MM.1S (cell line): Measurements from ENCODE around the gene ZHX3.

ENCODE experiments used
- DNase-seq: peaks from one replicate; pipeline ENCODE4 v3.0.0-alpha.2; 2015
- H2AFZ ChIP-seq: fragments of 300-600 bp; sonication (generic); 2 replicates; pipeline ENCODE4 v1.6.0; 2016; ENCODE audit warnings: antibody characterized with exemption, low read length
- H3F3A ChIP-seq: fragments of 300-600 bp; sonication (generic); 2 replicates; pipeline ENCODE4 v1.6.1; 2016; ENCODE audit warnings: mild to moderate bottlenecking, antibody characterized with exemption, low read length, moderate library complexity, mixed read lengths; ENCODE audit not compliant: insufficient read depth
- H3K27ac ChIP-seq: fragments of 300-600 bp; sonication (generic); 2 replicates; pipeline ENCODE4 v1.5.1; 2016; ENCODE audit warnings: mild to moderate bottlenecking, low read length
- H3K27me3 ChIP-seq: fragments of 300-600 bp; sonication (generic); replicated peaks from 2 replicates; pipeline ENCODE4 v1.6.0; 2016; ENCODE audit warnings: low read length; ENCODE audit not compliant: insufficient read depth
- H3K36me3 ChIP-seq: fragments of 300-600 bp; sonication (generic); replicated peaks from 2 replicates; pipeline ENCODE4 v1.6.1; 2016; ENCODE audit warnings: mild to moderate bottlenecking, low read length, mixed read lengths; ENCODE audit not compliant: insufficient read depth
- H3K4me1 ChIP-seq: fragments of 300-600 bp; sonication (generic); 2 replicates; pipeline ENCODE4 v1.6.1; 2016; ENCODE audit warnings: low read length, mixed read lengths
- H3K4me2 ChIP-seq: fragments of 300-600 bp; sonication (generic); 2 replicates; pipeline ENCODE4 v1.6.0; 2016; ENCODE audit warnings: low read depth, low read length
- H3K4me3 ChIP-seq: fragments of 300-600 bp; sonication (generic); 2 replicates; pipeline ENCODE4 v1.5.1; 2016; ENCODE audit warnings: low read length, mixed read lengths
- H3K79me2 ChIP-seq: fragments of 300-600 bp; sonication (generic); 2 replicates; pipeline ENCODE4 v1.6.1; 2016; ENCODE audit warnings: mixed run types, low read length, mixed read lengths
- H3K9ac ChIP-seq: fragments of 300-600 bp; sonication (generic); 2 replicates; pipeline ENCODE4 v1.6.1; 2016; ENCODE audit warnings: low read length, mixed read lengths
- H3K9me2 ChIP-seq: fragments of 300-600 bp; sonication (generic); replicated peaks from 2 replicates; pipeline ENCODE4 v1.6.1; 2016; ENCODE audit warnings: mild to moderate bottlenecking, low read length, mixed read lengths; ENCODE audit not compliant: insufficient read depth
- H3K9me3 ChIP-seq: fragments of 300-600 bp; sonication (generic); replicated peaks from 2 replicates; pipeline ENCODE4 v1.6.1; 2016; ENCODE audit warnings: mild to moderate bottlenecking, low read length, mixed read lengths; ENCODE audit not compliant: insufficient read depth
- H4K20me1 ChIP-seq: fragments of 300-600 bp; sonication (generic); 2 replicates; pipeline ENCODE4 v1.6.1; 2016; ENCODE audit warnings: mild to moderate bottlenecking, low read length, moderate library complexity, mixed read lengths; ENCODE audit not compliant: insufficient read depth
- CTCF ChIP-seq: fragments of 300-600 bp; sonication (generic); IDR thresholded peaks from 2 replicates; pipeline ENCODE4 v1.5.1; 2016; ENCODE audit warnings: antibody characterized with exemption, low read length, mixed read lengths
- EZH2 ChIP-seq: fragments of 300-600 bp; sonication (generic); optimal IDR thresholded peaks from 2 replicates; pipeline ENCODE3; 2017; ENCODE audit warnings: low read depth, mild to moderate bottlenecking, antibody characterized with exemption, low read length, mixed read lengths
- EZH2phosphoT487 ChIP-seq: fragments of 300-600 bp; sonication (generic); IDR thresholded peaks from 2 replicates; pipeline ENCODE4 v1.6.1; 2018; ENCODE audit warnings: antibody characterized with exemption, low read length

The ZHX3 gene

GRCh38 chr20:41169162-41169690 is 148.3 kb downstream of the ZHX3 start:
- H3K4me1 ChIP-seq = peaks cover 23% of the 10 kb centered on the region
- H3K4me2 ChIP-seq = no peak overlapping the region
- TF ChIP-seq CTCF = no peak
- TF ChIP-seq EZH2 = no peak
- no peaks in the 10 kb centered on the region for H3K9me2 ChIP-seq
- H2AFZ ChIP-seq = no peak overlapping the region
- H3K9ac ChIP-seq = no peak overlapping the region
- H3K27me3 ChIP-seq = no peaks in the 10 kb centered on the region
- peaks cover 10% of the 10 kb centered on the region; the same call in 1 of the 2 replicates for H4K20me1 ChIP-seq
- H3K9me3 ChIP-seq = no peaks in the 10 kb centered on the region
- peaks cover 8% of the 10 kb centered on the region; the same call in 1 of the 2 replicates for H3F3A ChIP-seq
- no peak for DNase-seq
- peaks cover 11% of the 10 kb centered on the region; the same call in 1 of the 2 replicates for H3K36me3 ChIP-seq
- no peaks in the 10 kb centered on the region for H3K79me2 ChIP-seq
- H3K27ac ChIP-seq = no peak overlapping the region
- H3K4me3 ChIP-seq = no peak overlapping the region

GRCh38 chr20:41168281-41169161 is 149.0 kb downstream of the ZHX3 start:
- H3K9me3 ChIP-seq = no peaks in the 10 kb centered on the region
- TF ChIP-seq CTCF (no peak), EZH2 (no peak), EZH2phosphoT487 (no peak)
- DNase-seq = no peak
- peaks cover 23% of the 10 kb centered on the region for H3K4me1 ChIP-seq
- no peaks in the 10 kb centered on the region for H3K79me2 ChIP-seq
- no peak overlapping the region for H3K4me3 ChIP-seq
- no peak overlapping the region for H3K4me2 ChIP-seq
- H2AFZ ChIP-seq = no peak overlapping the region
- H3K27me3 ChIP-seq = no peaks in the 10 kb centered on the region
- peaks cover 8% of the 10 kb centered on the region; the same call in 1 of the 2 replicates for H3F3A ChIP-seq
- no peak overlapping the region for H3K27ac ChIP-seq
- H3K36me3 ChIP-seq = peaks cover 4% of the 10 kb centered on the region; the same call in 1 of the 2 replicates
- H4K20me1 ChIP-seq = peaks cover 10% of the 10 kb centered on the region; the same call in 1 of the 2 replicates
- H3K9ac ChIP-seq = no peak overlapping the region
- H3K9me2 ChIP-seq = no peaks in the 10 kb centered on the region

GRCh38 chr20:41167481-41168253 is 149.9 kb downstream of the ZHX3 start:
- H3K9ac ChIP-seq = no peak overlapping the region
- H2AFZ ChIP-seq = no peak overlapping the region
- peaks cover 5% of the 10 kb centered on the region; the same call in 1 of the 2 replicates for H3F3A ChIP-seq
- peak overlapping the region; percentile 13; the same call in 1 of the 2 replicates for H3K4me2 ChIP-seq
- H3K4me1 ChIP-seq = peaks cover 23% of the 10 kb centered on the region
- peak; percentile 71 for DNase-seq
- peaks cover 3% of the 10 kb centered on the region; the same call in 1 of the 2 replicates for H3K36me3 ChIP-seq
- H3K27ac ChIP-seq = no peak overlapping the region
- no peak for TF ChIP-seq CTCF
- TF ChIP-seq EZH2 = no peak
- TF ChIP-seq EZH2phosphoT487 = no peak
- no peaks in the 10 kb centered on the region for H3K9me3 ChIP-seq
- peaks cover 10% of the 10 kb centered on the region; the same call in 1 of the 2 replicates for H4K20me1 ChIP-seq
- H3K4me3 ChIP-seq = no peak overlapping the region
- no peaks in the 10 kb centered on the region for H3K79me2 ChIP-seq
- no peaks in the 10 kb centered on the region for H3K27me3 ChIP-seq
- H3K9me2 ChIP-seq = no peaks in the 10 kb centered on the region
